ENCODE measurements around the gene IL22RA2. TPM values are rescaled to one million over a fixed set of nuclear protein-coding genes. Genes with fewer than 3 reads are reported as not detected.

Gene IL22RA2
- total RNA-seq, 1 donor from 2014 or later: not detected

DNA sequence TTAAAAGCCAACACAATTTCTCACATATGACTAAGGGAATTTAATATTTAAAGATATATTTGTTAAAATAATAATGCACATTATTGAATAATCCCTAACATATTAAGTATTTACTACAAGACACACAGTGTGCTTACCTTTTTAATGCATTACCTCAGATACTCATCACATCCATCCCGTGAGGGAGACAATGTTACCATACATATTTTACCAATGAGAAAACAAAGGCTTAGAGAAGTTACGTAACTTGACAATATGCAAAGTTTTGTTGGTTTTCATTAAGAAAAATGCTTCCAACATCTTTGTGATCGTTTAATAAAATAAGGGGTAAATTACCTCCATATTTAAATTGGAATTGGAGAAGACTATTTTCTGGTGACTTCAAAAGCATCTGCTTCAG is 41.5 kb upstream of the IL22RA2 start:
- Histone ChIP-seq H2AFZ (ENCODE audit: low read depth, low read length) (no peak overlapping the region), H4K20me1 (ENCODE audit: insufficient read depth, low read length) (peaks cover 65% of the 10 kb centered on the region), H3K27ac (ENCODE audit: low read depth, low read length) (no peak overlapping the region), H3K9me3 (ENCODE audit: insufficient read depth, low read depth, low read length) (no peaks in the 10 kb centered on the region), H3K9ac (ENCODE audit: low read length) (no peak overlapping the region), H3K4me2 (ENCODE audit: low read length) (no peak overlapping the region), H3K27me3 (ENCODE audit: insufficient read depth, low read length) (no peaks in the 10 kb centered on the region), H3K4me3 (ENCODE audit: insufficient read depth, low read depth, low read length) (no peak overlapping the region), H3K79me2 (ENCODE audit: insufficient read depth, low read length) (peaks cover 92% of the 10 kb centered on the region), H3K4me1 (ENCODE audit: insufficient read depth, low read length) (peaks cover 12% of the 10 kb centered on the region), H3K36me3 (ENCODE audit: insufficient read depth, low read length) (no peaks in the 10 kb centered on the region)
- TF ChIP-seq EZH2 (IDR thresholded peaks at IDR 0.05; ENCODE audit: insufficient read depth, low read length): no peak
- TF ChIP-seq, protein P1, sequence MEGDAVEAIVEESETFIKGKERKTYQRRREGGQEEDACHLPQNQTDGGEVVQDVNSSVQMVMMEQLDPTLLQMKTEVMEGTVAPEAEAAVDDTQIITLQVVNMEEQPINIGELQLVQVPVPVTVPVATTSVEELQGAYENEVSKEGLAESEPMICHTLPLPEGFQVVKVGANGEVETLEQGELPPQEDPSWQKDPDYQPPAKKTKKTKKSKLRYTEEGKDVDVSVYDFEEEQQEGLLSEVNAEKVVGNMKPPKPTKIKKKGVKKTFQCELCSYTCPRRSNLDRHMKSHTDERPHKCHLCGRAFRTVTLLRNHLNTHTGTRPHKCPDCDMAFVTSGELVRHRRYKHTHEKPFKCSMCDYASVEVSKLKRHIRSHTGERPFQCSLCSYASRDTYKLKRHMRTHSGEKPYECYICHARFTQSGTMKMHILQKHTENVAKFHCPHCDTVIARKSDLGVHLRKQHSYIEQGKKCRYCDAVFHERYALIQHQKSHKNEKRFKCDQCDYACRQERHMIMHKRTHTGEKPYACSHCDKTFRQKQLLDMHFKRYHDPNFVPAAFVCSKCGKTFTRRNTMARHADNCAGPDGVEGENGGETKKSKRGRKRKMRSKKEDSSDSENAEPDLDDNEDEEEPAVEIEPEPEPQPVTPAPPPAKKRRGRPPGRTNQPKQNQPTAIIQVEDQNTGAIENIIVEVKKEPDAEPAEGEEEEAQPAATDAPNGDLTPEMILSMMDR (IDR thresholded peaks at IDR 0.05; ENCODE audit: insufficient read depth, low read depth, low read length): no peak
- DNase-seq (ENCODE audit: low read depth) (no peak), FAIRE-seq (no peak)
- no peak overlapping the region for H3K27ac Mint-ChIP-seq (ENCODE audit: unreplicated experiment)
- no peaks in the 10 kb centered on the region for H3K9me3 Mint-ChIP-seq (ENCODE audit: unreplicated experiment)
- H3K4me3 Mint-ChIP-seq (ENCODE audit: unreplicated experiment): no peak overlapping the region
- H3K27me3 Mint-ChIP-seq (ENCODE audit: low read depth, unreplicated experiment): no peaks in the 10 kb centered on the region
- peaks cover 23% of the 10 kb centered on the region for H3K4me1 Mint-ChIP-seq (ENCODE audit: low read depth, unreplicated experiment)
- H3K36me3 Mint-ChIP-seq (ENCODE audit: low read depth, unreplicated experiment): no peaks in the 10 kb centered on the region

DNA sequence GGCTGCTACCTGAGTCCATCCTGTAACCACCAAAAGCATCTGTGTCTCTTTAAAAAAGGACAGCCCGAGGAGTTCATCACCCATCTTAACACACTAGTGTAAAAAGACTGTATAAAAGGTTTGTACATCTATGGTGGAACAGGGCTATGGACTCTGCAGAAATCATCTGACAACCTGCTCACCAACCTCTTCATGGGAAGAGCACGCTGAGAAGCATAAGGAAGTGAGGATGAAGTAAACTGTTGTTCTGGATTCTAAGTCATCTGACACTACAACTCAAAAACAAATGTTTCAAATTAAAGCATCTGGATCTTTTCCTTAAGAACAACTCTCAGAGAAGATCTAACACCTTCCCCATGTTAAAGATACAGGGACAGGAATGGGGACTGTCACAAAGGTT is 40.4 kb upstream of the IL22RA2 start:
- Histone ChIP-seq H2AFZ (ENCODE audit: low read depth, low read length) (no peak overlapping the region), H3K4me1 (ENCODE audit: insufficient read depth, low read length) (peaks cover 7% of the 10 kb centered on the region), H3K9ac (ENCODE audit: low read length) (no peak overlapping the region), H3K4me3 (ENCODE audit: insufficient read depth, low read depth, low read length) (no peak overlapping the region), H3K36me3 (ENCODE audit: insufficient read depth, low read length) (no peaks in the 10 kb centered on the region), H3K27ac (ENCODE audit: low read depth, low read length) (no peak overlapping the region), H3K9me3 (ENCODE audit: insufficient read depth, low read depth, low read length) (no peaks in the 10 kb centered on the region), H3K4me2 (ENCODE audit: low read length) (no peak overlapping the region), H3K27me3 (ENCODE audit: insufficient read depth, low read length) (no peaks in the 10 kb centered on the region), H4K20me1 (ENCODE audit: insufficient read depth, low read length) (peaks cover 76% of the 10 kb centered on the region), H3K79me2 (ENCODE audit: insufficient read depth, low read length) (peaks cover 99% of the 10 kb centered on the region)
- Mint-ChIP-seq H3K27me3 (ENCODE audit: low read depth, unreplicated experiment) (no peaks in the 10 kb centered on the region), H3K27ac (ENCODE audit: unreplicated experiment) (no peak overlapping the region), H3K4me1 (ENCODE audit: low read depth, unreplicated experiment) (peaks cover 23% of the 10 kb centered on the region), H3K4me3 (ENCODE audit: unreplicated experiment) (no peak overlapping the region), H3K36me3 (ENCODE audit: low read depth, unreplicated experiment) (peaks cover 6% of the 10 kb centered on the region), H3K9me3 (ENCODE audit: unreplicated experiment) (no peaks in the 10 kb centered on the region)
- TF ChIP-seq, protein P1 (IDR thresholded peaks at IDR 0.05; ENCODE audit: insufficient read depth, low read depth, low read length): no peak
- TF ChIP-seq EZH2 (IDR thresholded peaks at IDR 0.05; ENCODE audit: insufficient read depth, low read length): no peak
- no peak for DNase-seq (ENCODE audit: low read depth)
- no peak for FAIRE-seq

DNA sequence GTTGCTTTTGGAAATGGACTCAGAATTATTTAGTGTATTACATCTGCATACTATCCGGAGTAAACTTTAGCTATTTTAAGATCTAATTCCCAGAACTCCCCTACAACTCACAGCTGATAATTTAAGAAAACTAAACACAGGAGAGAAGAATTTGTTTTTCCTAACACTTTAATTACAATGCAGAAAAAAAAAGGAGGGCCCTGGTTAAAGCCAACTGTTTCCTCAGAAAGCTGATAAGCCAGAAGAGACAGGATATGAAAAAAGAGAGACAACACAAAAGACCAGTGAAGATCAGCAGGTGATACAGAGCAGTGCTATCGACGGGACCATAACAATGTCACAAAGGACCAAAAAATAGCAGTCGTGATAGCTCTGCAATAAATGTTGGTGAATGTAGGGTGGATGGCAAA is 39.9 kb upstream of the IL22RA2 start:
- H3K36me3 Mint-ChIP-seq (ENCODE audit: low read depth, unreplicated experiment): peaks cover 6% of the 10 kb centered on the region
- Histone ChIP-seq H3K79me2 (ENCODE audit: insufficient read depth, low read length) (peaks cover 98% of the 10 kb centered on the region), H3K27me3 (ENCODE audit: insufficient read depth, low read length) (no peaks in the 10 kb centered on the region), H2AFZ (ENCODE audit: low read depth, low read length) (no peak overlapping the region), H3K9ac (ENCODE audit: low read length) (no peak overlapping the region), H3K4me2 (ENCODE audit: low read length) (no peak overlapping the region), H3K4me3 (ENCODE audit: insufficient read depth, low read depth, low read length) (no peak overlapping the region), H3K27ac (ENCODE audit: low read depth, low read length) (no peak overlapping the region), H3K9me3 (ENCODE audit: insufficient read depth, low read depth, low read length) (no peaks in the 10 kb centered on the region), H3K36me3 (ENCODE audit: insufficient read depth, low read length) (no peaks in the 10 kb centered on the region), H4K20me1 (ENCODE audit: insufficient read depth, low read length) (peaks cover 74% of the 10 kb centered on the region), H3K4me1 (ENCODE audit: insufficient read depth, low read length) (peaks cover 7% of the 10 kb centered on the region)
- no peaks in the 10 kb centered on the region for H3K27me3 Mint-ChIP-seq (ENCODE audit: low read depth, unreplicated experiment)
- no peaks in the 10 kb centered on the region for H3K9me3 Mint-ChIP-seq (ENCODE audit: unreplicated experiment)
- DNase-seq (ENCODE audit: low read depth) (no peak), FAIRE-seq (no peak)
- H3K27ac Mint-ChIP-seq (ENCODE audit: unreplicated experiment): no peak overlapping the region
- no peak overlapping the region for H3K4me3 Mint-ChIP-seq (ENCODE audit: unreplicated experiment)
- TF ChIP-seq EZH2 (IDR thresholded peaks at IDR 0.05; ENCODE audit: insufficient read depth, low read length): no peak
- TF ChIP-seq, protein P1 (IDR thresholded peaks at IDR 0.05; ENCODE audit: insufficient read depth, low read depth, low read length): no peak
- peaks cover 23% of the 10 kb centered on the region for H3K4me1 Mint-ChIP-seq (ENCODE audit: low read depth, unreplicated experiment)

Measured in astrocyte (in vitro differentiated cells and primary cell).